Activated gamma-delta T cell treated with anti-CD3 and anti-CD28 coated beads, Interleukin-2, amount 50 U/mL, for 16 hours (primary cell): ENCODE measurements around the gene ASCC1.
"Not testable (repeated sequence)": the region's sequence is repeated elsewhere in the genome, so short reads cannot be mapped to it uniquely, and the experiment has no call there.

Source experiments
- DNase-seq: peaks from one replicate; pipeline ENCODE4 v3.0.0-alpha.2; 2020; ENCODE audit warnings: low read depth

ASCC1 gene

DNA sequence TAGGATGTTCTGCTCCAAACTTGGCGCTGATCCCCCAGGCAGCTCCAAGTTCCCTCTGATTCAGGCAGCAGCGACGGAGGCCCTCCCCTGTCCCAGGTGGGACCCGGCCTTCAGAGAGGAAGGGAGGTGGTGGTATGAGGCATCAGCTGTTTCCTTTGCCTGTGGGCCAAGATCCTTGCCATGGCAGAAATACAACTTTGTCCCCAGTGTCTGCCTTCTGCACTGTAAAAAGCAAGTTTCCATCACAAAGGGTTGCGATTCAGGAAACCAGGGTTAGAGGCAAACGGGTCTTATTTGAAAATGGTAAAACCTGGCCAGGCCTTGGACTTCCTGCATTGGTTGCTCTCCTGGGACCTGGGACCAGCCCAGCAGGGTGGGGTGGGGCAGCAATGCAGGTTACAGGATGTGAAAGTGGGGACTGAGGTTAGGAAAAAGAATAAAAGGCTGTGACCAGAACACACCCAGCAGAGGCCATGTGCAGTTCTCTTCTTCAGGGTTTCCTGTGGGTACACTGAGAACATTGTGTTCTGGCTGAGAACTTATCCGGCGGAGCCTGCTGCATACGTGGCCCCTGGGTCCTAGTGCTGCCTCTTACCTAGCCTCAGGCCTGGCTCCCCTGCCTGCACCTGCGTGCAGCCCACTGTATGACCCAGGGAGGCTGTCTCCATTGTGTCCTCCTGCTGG lies 32.5 kb upstream of the ASCC1 start:
- peak; percentile 56 for DNase-seq

DNA sequence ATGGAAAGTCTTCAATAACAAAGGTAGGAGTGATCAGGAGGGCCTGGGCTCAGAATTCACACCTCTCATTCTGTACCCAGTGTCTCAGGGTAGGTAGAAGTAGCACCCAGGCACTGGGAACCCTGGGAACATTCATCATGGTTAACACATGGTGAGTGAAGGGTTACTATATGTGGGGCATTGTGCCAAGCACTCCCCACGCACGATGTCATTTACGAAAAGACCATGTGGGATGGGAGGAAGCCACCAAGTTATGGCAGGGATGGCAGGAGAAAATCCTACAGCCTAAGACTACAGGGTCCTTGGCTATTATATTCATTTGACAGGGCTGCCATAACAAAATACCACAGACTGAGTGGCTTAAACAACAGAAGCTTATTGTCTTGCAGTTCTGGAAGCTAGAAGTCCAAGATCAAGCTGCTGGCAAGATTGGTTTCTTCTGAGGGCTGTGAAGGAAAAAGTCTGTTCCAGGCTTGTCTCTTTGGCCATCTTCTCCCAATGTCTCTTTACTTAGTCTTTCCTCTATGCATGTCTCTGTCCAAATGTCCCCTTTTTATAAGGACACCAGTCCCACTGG lies 30.0 kb upstream of the ASCC1 start:
- no peak for DNase-seq

DNA sequence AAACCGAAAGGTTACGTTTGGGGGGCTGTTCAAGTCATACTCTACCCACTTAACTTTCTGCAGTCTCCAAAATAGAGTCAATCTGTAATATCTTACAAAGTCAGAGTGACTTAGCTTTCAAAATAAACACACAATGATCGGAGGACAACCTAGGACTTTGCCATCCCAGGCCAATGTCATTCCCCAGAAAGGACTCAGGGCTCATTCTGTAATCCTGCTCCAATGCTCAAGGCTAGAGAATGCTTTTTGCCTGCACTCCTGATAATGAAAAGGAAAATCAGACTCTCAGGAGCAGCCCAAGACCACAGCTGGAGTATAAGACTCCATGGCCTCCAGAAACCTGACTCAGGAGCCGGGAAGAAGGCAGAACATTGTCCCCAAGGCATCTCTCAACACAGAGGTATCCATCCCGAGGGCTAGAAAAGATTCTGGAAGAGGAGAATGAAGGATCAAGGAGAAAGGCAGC lies 28.5 kb upstream of the ASCC1 start:
- no peak for DNase-seq

DNA sequence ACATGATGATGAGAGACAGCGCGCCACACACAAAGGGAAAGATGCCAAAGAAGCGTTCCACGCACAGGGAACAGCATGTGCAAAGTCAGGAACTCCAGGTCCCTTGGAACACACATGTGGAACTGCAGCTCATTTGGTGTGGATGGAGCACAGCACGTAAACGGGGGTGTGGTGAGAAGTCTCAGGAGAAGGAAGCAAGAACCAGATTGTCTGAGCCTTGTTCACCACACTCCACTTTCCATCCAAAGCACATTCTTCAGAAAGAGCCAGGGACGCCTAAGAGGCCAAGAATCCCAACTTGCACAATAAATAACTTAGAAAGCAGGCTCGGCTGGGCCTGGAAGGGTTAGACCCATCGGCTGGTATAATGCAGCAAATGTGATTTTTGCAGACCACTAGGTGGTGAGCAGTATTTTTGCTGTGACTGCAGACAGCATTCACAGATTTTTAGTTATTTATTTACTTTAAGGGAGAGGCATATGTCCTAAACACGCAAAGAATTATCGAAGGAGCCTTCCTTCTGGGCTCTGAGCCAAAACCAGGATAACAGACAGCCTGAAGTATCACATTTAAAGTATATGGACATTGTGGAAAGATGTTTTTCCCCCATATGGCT lies 27.9 kb upstream of the ASCC1 start:
- DNase-seq: no peak

GRCh38 chr10:72242675-72243074 lies 26.6 kb upstream of the ASCC1 start:
- DNase-seq: no peak

GRCh38 chr10:72241691-72242252 lies 25.7 kb upstream of the ASCC1 start:
- no peak for DNase-seq

- DNase-seq: no peak
Observed at GRCh38 chr10:72240371-72240770, 24.3 kb upstream of the ASCC1 start.

GRCh38 chr10:72239409-72239808 lies 23.3 kb upstream of the ASCC1 start:
- no peak for DNase-seq

- no peak for DNase-seq
Observed at GRCh38 chr10:72238392-72239175, 22.5 kb upstream of the ASCC1 start.

DNA sequence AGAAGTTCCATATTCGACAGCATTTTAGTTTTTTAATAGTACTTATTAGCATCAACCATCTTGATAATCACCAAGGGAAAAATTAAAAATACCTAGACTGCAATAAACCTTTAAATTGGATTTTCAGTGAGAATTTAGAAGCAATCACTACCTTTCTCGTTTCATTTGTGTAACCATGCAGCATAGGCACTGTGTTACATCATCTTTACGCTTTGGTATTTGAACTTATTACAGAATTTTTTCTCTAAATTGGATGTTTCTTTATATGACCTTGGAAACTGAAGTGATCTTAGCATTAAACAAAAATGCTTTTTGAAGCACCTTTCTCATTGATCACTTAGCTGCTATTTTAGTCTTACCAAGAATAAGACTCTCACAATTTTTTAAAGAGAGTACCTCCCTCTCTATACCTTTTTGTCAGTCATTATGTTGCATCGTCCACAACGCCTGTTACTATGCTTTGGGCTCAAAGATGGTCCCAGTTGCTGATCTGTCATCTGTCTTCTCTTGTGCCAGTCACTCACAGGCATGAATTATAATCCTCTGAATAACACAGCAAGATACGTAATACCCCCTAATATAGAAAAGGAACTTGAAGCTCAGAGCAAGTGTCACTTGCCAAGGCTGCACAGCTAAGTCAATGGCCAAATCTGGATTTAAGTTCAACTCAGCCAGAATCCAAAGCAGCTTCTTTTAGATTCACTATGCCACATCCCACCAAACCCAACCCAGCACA lies 19.6 kb upstream of the ASCC1 start:
- DNase-seq: no peak

GRCh38 chr10:72234560-72235095 lies 18.6 kb upstream of the ASCC1 start:
- DNase-seq: no peak

- DNase-seq: no peak
Observed at GRCh38 chr10:72233621-72234020, 17.5 kb upstream of the ASCC1 start.

DNA sequence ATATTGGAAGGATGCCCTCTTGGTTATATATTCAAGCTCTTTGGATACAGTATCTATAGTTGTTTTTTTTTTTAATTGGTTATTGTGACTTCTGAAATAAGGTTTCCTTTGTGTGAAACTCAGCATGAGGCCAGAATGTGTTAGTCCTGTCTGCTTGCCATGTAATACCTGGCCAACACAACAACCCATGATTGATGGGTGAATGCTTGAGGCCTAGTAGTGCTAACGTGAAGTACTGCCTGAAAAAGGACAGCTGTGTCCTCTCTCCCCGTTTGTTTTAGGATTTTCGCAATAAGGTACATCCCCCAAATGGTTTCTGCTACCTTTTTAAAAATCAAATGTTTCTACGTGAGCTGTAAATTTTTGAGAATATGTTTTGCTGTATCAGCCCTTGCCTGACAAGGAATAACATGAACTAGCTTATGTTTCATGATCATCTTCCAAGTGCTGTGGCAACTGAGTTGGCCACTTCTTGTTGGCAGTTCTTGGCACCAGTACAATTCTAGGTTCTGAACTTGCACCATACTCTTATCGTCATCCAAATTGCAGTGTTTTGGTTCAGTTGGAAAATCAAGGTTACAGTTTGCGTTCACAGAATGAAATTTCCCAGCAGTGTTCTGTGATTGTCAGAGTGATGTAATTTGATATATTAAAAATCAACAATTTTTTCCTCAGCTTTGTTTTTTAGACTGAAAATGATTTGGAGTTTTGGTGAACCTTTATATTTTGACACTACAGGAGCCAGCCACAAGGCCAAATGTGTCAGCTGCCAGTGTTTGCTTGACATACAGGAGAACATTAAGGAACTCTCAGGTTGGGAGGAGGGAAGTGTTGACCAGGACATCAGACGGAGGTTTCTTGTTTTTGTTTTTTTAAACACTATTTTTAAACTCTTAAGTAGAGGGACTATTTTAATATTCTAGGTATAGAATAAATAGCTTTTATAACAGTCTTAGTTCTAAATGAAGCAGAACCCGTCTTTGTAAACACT lies 13.5 kb upstream of the ASCC1 start:
- DNase-seq: no peak

DNA sequence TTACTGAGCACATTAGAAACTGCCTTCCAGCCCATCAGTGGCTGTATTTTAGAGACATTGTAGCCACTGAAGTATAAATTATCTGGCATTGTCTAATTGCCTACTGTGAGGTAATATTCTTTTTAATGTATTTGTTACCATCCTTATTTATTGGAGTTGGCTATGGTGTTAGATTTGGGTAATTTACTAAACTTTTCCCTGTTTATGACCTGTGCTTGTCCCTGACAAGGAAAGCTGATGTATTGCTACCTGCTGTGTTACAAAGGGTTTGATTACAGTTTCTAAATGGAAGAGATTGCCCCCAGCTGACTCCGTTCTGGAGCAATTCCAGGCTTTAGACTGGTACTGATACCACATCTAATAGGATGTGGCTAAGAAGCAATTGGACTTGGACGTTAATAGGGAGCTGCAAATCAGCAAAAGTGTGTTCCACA lies 12.3 kb upstream of the ASCC1 start:
- DNase-seq: no peak

DNA sequence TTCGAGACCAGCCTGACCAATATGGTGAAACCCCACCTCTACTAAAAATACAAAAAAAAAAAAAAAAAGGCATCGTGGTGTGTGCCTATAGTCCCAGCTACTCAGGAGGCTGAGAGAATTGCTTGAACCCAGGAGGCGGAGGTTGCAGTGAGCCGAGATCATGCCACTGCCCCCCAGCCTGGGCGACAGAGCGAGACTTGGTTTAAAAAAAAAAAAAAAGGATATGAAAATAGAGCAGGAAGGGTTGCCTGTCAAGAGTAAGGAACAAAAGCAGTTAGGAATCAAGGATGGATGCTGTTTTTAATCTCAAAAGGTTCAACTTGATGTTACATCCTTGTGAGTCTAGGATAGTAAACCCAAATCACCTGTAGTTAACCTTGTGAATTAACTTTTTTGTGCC lies 11.8 kb upstream of the ASCC1 start:
- DNase-seq: no peak

GRCh38 chr10:72226418-72227027 lies 10.4 kb upstream of the ASCC1 start:
- no peak for DNase-seq

DNA sequence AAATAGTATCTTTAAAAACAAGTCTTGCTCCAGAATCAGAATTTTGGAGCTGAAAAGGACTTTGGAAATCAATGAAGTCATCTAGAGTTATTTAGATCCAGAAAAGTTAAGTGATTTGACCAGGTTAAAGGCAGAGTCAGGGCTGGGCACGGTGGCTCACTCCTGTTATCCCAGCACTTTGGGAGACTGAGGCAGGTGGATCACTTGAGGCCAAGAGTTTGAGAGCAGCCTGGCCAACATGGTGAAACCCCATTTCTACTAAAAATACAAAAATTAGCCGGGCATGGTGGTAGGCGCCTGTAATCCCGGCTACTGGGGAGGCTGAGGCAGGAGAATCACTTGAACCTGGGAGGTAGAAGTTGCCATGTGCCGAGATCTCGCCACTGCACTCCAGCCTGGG lies 8.1 kb upstream of the ASCC1 start:
- not testable (repeated sequence) for DNase-seq

DNA sequence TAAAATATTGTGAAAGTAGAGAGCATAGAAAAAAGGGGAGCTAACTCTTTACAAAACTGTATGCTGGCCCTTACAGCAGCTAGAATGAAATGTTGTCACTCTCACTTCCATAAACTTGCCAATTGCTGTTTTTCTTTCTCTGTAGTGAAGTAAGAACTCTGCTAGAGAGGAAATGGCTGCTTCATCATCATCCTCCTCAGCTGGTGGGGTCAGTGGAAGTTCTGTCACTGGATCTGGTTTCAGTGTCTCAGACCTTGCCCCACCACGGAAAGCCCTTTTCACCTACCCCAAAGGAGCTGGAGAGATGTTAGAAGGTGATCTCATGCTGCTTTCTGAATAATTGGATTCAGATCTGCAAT lies 7.6 kb upstream of the ASCC1 start:
- no peak for DNase-seq

DNA sequence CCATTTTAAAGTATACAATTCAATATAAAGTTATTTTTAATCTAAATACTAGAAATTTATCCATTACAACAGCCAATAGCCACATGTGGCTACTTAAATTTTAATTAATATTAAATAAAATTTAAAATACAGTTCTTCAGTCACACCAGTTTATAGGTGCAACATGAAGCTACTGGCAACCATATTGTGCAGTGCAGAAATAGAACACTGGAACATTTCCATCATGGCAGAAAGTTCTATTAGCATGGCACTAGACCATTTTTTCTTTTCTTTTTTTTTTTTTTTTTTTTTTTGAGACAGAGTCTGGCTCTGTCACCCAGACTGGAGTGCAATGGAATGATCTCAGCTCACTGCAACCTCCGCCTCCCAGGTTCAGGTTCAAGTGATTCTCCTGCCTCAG lies 5.2 kb upstream of the ASCC1 start:
- no peak for DNase-seq

- DNase-seq: no peak
Observed at GRCh38 chr10:72220637-72221036, 4.6 kb upstream of the ASCC1 start.
